ENCODE data around the gene RNF166. TPM values are rescaled to one million over a fixed set of nuclear protein-coding genes. Genes with fewer than 3 reads are reported as not detected.
A peak's percentile ranks its signal among the peaks of the same experiment; 100 is the strongest.

The RNF166 gene
- total and polyA plus RNA-seq, 2 experiments from 2014 or later: 33.5 to 34.2 TPM

GRCh38 chr16:88651276-88651988 lies 54.8 kb downstream of the RNF166 start:
- H3K4me3 ChIP-seq: peak overlapping the region; percentile 63
- H3K36me3 ChIP-seq: peaks cover 8% of the 10 kb centered on the region
- DNase-seq (ENCODE audit: low read depth in 1 of 2, low spot score in 1 of 2): no peak
- TF ChIP-seq CTCF (IDR thresholded peaks at IDR 0.05; ENCODE audit: low read depth, low read length): no peak
- no peaks in the 10 kb centered on the region for H3K27me3 ChIP-seq
- peaks cover 6% of the 10 kb centered on the region for H3K4me1 ChIP-seq (ENCODE audit: low read depth)
- no peak overlapping the region for H3K27ac ChIP-seq
- H3K9me3 ChIP-seq (ENCODE audit: low read depth): no peaks in the 10 kb centered on the region

DNA sequence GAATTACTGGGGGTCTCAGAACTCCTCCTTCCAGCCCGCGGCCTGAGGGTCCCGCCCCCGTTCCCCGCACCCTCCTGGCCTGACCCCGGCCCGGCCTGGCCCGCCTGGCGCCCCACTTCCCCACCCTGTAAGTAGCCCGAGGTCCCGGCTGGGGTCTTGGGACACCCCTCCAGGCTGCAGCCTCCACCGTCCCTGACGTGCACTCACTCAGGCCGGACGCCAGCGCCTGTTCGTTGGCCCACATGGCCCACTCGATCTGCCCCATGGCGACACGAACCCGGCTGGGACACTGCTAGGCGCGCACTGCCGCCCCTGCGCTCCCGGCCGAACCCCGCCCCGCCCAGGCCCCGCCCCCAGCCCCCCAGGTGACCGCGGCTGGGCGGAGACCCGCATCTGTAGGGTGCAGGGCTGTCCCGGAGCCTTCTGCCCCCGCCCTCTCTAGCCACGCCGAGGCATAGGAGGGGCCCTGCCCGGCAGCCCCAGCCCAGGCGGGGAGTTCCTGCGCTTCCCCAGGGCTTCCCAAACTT lies 55.4 kb downstream of the RNF166 start, which contains the start of gene CYBA:
Gene CYBA, minus strand, starts transcription at position 305 of the 527 bp plus-strand sequence. Its CDS starts 40 bp downstream, at position 265.
- Histone ChIP-seq H3K27me3 (no peaks in the 10 kb centered on the region), H3K36me3 (peaks cover 8% of the 10 kb centered on the region), H3K9me3 (ENCODE audit: low read depth) (no peaks in the 10 kb centered on the region), H3K27ac (no peak within 1 kb of the TSS), H3K4me1 (ENCODE audit: low read depth) (peaks cover 6% of the 10 kb centered on the region), H3K4me3 (peak within 1 kb of the TSS; percentile 63)
- peak; percentile 65 to 71 for DNase-seq (ENCODE audit: low read depth in 1 of 2, low spot score in 1 of 2)
- TF ChIP-seq CTCF (IDR thresholded peaks at IDR 0.05; ENCODE audit: low read depth, low read length): no peak

DNA sequence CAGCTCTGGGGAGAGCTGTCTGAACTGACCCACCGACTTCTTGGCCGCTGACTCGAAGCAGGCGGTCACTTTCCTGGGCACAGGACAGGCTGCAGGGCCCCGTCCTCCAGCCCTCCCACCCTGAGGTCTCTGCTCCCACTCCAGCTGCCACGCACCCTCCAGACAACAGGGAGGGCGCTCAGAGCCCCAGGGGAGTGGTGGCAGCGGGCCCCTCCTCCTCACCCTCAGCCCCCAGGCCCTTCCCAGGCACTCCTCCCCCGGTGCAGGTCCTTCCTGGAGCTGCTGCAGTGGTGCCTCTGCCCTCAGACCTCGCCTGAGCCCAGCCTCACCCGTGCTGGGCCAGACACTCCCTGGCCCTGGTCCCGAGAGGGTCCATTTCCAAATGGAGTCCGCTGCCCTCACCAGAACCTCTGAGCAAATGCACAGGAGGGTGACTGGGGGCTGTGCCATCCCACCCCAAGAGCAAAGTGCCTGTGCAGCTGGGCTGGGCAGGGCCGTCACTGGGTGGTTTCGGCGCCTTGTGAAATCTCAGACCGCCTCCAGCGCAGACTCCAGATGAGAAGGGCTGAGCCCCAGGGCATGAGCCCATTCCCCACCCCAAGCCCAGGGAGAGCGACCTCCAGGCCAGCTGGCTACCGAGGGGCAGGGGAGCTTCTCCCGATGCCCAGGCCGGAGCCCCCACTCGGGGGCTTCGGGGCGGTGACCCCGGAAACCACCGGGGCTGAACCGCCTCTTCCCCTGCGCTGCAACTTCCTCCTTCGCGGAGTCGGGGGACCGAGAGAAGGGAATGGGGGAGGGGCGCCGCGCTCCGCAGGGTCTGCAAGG lies 56.1 kb downstream of the RNF166 start:
- peak overlapping the region; percentile 63 for H3K4me3 ChIP-seq
- peaks cover 6% of the 10 kb centered on the region for H3K4me1 ChIP-seq (ENCODE audit: low read depth)
- peak; percentile 40 for DNase-seq (ENCODE audit: low read depth in 1 of 2, low spot score in 1 of 2)
- no peaks in the 10 kb centered on the region for H3K27me3 ChIP-seq
- no peaks in the 10 kb centered on the region for H3K9me3 ChIP-seq (ENCODE audit: low read depth)
- no peak for TF ChIP-seq CTCF (IDR thresholded peaks at IDR 0.05; ENCODE audit: low read depth, low read length)
- H3K36me3 ChIP-seq: peaks cover 6% of the 10 kb centered on the region
- no peak overlapping the region for H3K27ac ChIP-seq

DNA sequence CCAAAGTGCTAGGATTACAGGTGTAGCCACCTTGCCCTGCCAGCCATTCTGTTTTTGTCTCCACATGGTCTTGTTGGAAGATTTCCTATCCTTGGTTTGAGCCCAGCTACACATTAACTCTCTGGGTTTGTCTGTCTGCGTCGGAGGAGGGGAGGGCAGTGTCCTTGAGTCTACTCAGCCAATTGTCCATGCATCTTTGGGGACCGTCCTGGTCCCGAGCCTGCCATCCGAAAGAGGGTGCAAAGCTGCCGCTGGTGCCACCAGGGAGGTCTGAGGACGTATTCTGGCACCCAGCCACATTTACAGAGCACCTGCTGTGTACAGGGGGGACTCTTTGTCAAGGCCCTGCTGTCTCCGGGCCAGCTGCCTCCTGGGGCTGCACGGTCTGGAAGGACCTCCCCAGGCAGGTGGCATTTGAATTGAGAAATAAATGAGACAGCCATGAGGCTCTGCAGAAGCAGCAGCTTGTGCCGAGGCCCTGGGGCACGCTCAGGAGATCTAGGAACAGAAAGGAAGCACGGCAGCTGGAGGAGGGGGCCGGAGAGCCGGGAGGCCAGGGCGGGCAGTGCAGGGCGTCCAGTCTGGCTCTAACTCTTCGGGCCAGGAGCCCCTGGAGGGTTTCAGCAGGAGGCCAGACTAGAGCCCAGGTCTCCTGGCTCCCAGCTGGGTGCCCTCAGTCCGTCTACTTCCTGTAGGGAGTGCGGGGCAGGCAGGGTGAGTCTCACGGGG lies 56.8 kb downstream of the RNF166 start:
- H3K27ac ChIP-seq: no peak overlapping the region
- no peak for TF ChIP-seq CTCF (IDR thresholded peaks at IDR 0.05; ENCODE audit: low read depth, low read length)
- H3K27me3 ChIP-seq: no peaks in the 10 kb centered on the region
- no peaks in the 10 kb centered on the region for H3K9me3 ChIP-seq (ENCODE audit: low read depth)
- H3K4me3 ChIP-seq: no peak overlapping the region
- DNase-seq (ENCODE audit: low read depth in 1 of 2, low spot score in 1 of 2): no peak
- H3K36me3 ChIP-seq: no peaks in the 10 kb centered on the region
- H3K4me1 ChIP-seq (ENCODE audit: low read depth): peaks cover 6% of the 10 kb centered on the region

All from cardiac muscle cell (in vitro differentiated cells and primary cell).